Stimulated activated CD8-positive, alpha-beta memory T cell treated with anti-CD3 and anti-CD28 coated beads, Interleukin-7, amount 100 ng/mL, for 4 hours (primary cell): ENCODE results near the gene ZFP42.
"Not testable (repeated sequence)": the region's sequence is repeated elsewhere in the genome, so short reads cannot be mapped to it uniquely, and the experiment has no call there.

Source experiments
- DNase-seq, 2 donors: peaks; one replicate each; pipeline ENCODE4 v3.0.0-alpha.2; 2020; ENCODE audit warnings: low read depth in 2 of 2

The ZFP42 gene

GRCh38 chr4:187995322-187996207 lies at the start of gene ZFP42:
ZFP42 (plus strand) TSS chr4:187995771; CDS start chr4:188002808, 7,037 bp downstream.
- no peak for DNase-seq

GRCh38 chr4:187961171-187961570 lies 34.4 kb upstream of the ZFP42 start:
- no peak for DNase-seq

GRCh38 chr4:187961961-187962360 lies 33.6 kb upstream of the ZFP42 start:
- no peak for DNase-seq

- no peak for DNase-seq
Observed at GRCh38 chr4:187962926-187963325, 32.6 kb upstream of the ZFP42 start.

- DNase-seq: no peak
Observed at GRCh38 chr4:187965726-187966125, 29.8 kb upstream of the ZFP42 start.

GRCh38 chr4:187972135-187972534 lies 23.4 kb upstream of the ZFP42 start:
- DNase-seq: no peak

- DNase-seq: no peak
Observed at GRCh38 chr4:187983746-187984145, 11.8 kb upstream of the ZFP42 start.

- no peak for DNase-seq
Observed at GRCh38 chr4:187992971-187993370, 2.6 kb upstream of the ZFP42 start.

- DNase-seq: no peak
Observed at GRCh38 chr4:187993827-187994226, 1.7 kb upstream of the ZFP42 start.

- DNase-seq: no peak
Observed at GRCh38 chr4:187996502-187997177, 1.1 kb downstream of the ZFP42 start.

GRCh38 chr4:187997991-187998390 lies 2.4 kb downstream of the ZFP42 start:
- DNase-seq: not testable (repeated sequence)

- no peak for DNase-seq
Observed at GRCh38 chr4:187999406-187999932, 3.9 kb downstream of the ZFP42 start.

GRCh38 chr4:188002323-188002722 lies 6.8 kb downstream of the ZFP42 start:
- no peak for DNase-seq

- no peak for DNase-seq
Observed at GRCh38 chr4:188002751-188003150, 7.2 kb downstream of the ZFP42 start.

- no peak for DNase-seq
Observed at GRCh38 chr4:188005561-188005960, 10.0 kb downstream of the ZFP42 start.

GRCh38 chr4:188006285-188006848 lies 10.8 kb downstream of the ZFP42 start:
- no peak for DNase-seq

GRCh38 chr4:188008377-188008776 lies 12.8 kb downstream of the ZFP42 start:
- no peak for DNase-seq

- DNase-seq: no peak
Observed at GRCh38 chr4:188012426-188012945, 16.9 kb downstream of the ZFP42 start.

GRCh38 chr4:188015025-188015940 lies 19.7 kb downstream of the ZFP42 start:
- DNase-seq: no peak

GRCh38 chr4:188016754-188017153 lies 21.2 kb downstream of the ZFP42 start:
- DNase-seq: no peak

- no peak for DNase-seq
Observed at GRCh38 chr4:188018262-188018661, 22.7 kb downstream of the ZFP42 start.
